ENCODE results near the gene ABCB8. TPM values are rescaled to one million over a fixed set of nuclear protein-coding genes. Genes with fewer than 3 reads are reported as not detected.

ABCB8 gene
- total and polyA plus RNA-seq, 9 of the 15 experiments (the other 6 are each of a cell fraction or from before 2014, with no cell fraction given): 7.6 to 106 (median 36.3) TPM

DNA sequence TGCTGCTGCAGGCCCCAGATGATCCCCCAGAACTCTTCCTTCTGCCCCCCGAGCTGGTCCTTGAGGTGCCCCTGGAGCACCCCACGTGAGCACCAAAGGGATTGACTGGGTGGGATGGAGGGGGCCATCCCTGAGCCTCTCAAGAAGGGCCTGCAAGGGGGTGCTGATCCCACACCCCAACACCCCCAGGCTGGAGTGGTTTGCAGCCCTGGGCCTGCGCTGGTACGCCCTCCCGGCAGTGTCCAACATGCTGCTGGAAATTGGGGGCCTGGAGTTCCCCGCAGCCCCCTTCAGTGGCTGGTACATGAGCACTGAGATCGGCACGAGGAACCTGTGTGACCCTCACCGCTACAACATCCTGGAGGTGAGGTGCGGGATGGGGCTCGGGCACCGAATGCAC lies 29.2 kb upstream of the ABCB8 start:
- H3K79me2 ChIP-seq (ENCODE audit: control insufficient read depth, insufficient read depth, low read length): no peaks in the 10 kb centered on the region
- intact Hi-C loops (cut with micrococcal nuclease): loop anchor here (10.0 kb wide), 1 partner anchor 684 kb away; no protein-coding TSS in a partner anchor
- 82% methylated on average over 12 of the region's 12 CpGs for WGBS (ENCODE audit: insufficient coverage, low coverage, missing lambda C conversion rate)
- DNase-seq (ENCODE audit: extremely low read depth in 1 of 4, low spot score in 3 of 4) (no peak), ATAC-seq (no peak), FAIRE-seq (no peak)
- no TSS peak for BruUV-seq (replicated peaks)
- H3K4me3 ChIP-seq: no peak overlapping the region
- peaks cover 5% of the 10 kb centered on the region; the same call in 1 of the 2 replicates for H4K20me1 ChIP-seq (replicated peaks; ENCODE audit: control insufficient read depth, insufficient read depth, low read length)
- H3K4me1 ChIP-seq (replicated peaks in 1 of 2; ENCODE audit: control insufficient read depth in 2 of 2, insufficient read depth in 2 of 2, low read length in 2 of 2): peaks cover 39 to 69% of the 10 kb centered on the region in 2 experiments
- H3K36me3 ChIP-seq (ENCODE audit: control insufficient read depth, insufficient read depth, low read length): no peaks in the 10 kb centered on the region
- no peak overlapping the region for H2AFZ ChIP-seq (ENCODE audit: low read depth, low read length)
- no peak overlapping the region for H3K4me2 ChIP-seq (ENCODE audit: insufficient read depth, low read length)
- H3K27me3 ChIP-seq (ENCODE audit: control insufficient read depth in 2 of 2, insufficient read depth in 2 of 2, low read length in 2 of 2): no peaks in the 10 kb centered on the region
- CTCF ChIA-PET (ENCODE audit: low intra/inter-chr PET ratio): no interaction called here
- no peak overlapping the region for H3K9ac ChIP-seq (ENCODE audit: insufficient read depth in 1 of 2, low read depth in 2 of 2, low read length in 2 of 2)
- no peaks in the 10 kb centered on the region for H3K9me1 ChIP-seq (ENCODE audit: control insufficient read depth, insufficient read depth, low read length)
- POLR2A ChIA-PET: interaction anchor here (1.5 kb wide), 1 partner anchor 11 kb away, joined by 3 read pairs; no protein-coding TSS in a partner anchor
- H3K27ac ChIP-seq (ENCODE audit: extremely low read depth, low read depth, low read length): no peak overlapping the region
- in situ Hi-C loops (cut with MboI): no loop called here
- TF ChIP-seq CBX5 (IDR thresholded peaks at IDR 0.05; ENCODE audit: borderline replicate concordance, low read depth): no peak
- H3K9me3 ChIP-seq (replicated peaks; ENCODE audit: control insufficient read depth, insufficient read depth, low read depth, low read length): no peaks in the 10 kb centered on the region

DNA sequence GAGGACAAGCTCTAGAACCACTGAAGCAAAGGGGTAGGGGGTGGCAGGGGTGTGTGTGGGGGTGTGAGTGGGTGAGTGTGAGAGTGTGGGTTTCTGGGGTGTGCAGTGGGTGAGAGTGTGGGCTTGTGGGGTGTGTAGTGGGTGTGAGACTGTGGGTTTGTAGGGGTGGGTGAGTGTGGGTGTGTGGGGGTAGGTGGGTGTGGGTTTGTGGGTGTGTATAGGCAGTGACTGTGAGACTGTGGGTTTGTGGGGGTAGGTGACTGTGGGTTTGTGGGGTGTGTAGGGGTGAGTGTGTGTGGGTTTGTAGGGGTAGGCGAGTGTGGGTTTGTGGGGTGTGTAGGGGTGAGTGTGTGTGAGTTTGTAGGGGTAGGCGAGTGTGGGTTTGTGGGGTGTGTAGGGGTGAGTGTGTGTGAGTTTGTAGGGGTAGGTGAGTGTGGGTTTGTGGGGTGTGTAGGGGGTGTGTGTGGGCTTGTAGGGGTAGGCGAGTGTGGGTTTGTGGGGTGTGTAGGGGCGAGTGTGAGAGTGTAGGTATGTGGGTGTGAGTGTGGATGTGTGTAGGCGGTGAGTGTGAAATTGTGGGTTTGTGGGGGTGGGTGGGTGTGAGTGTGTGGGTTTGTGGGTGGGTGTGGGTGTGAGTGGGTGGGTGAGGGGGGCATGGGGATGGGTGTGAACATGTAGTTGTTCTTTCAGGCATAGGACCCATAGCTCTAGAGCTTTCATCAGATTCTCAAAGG lies 28.6 kb upstream of the ABCB8 start:
- no peak for FAIRE-seq
- in situ Hi-C loops (cut with MboI): no loop called here
- no peaks in the 10 kb centered on the region for H3K27me3 ChIP-seq (ENCODE audit: control insufficient read depth in 2 of 2, insufficient read depth in 2 of 2, low read length in 2 of 2)
- H3K4me3 ChIP-seq: no peak overlapping the region
- POLR2A ChIA-PET: interaction anchor here (0.9 kb wide), 2 partner anchors 14 to 15 kb away, joined by 3 to 5 read pairs; no protein-coding TSS in a partner anchor
- no peaks in the 10 kb centered on the region for H3K9me3 ChIP-seq (replicated peaks; ENCODE audit: control insufficient read depth, insufficient read depth, low read depth, low read length)
- intact Hi-C loops (cut with micrococcal nuclease): loop anchor here (10.0 kb wide), 1 partner anchor 685 kb away; no protein-coding TSS in a partner anchor
- no peak for DNase-seq (ENCODE audit: extremely low read depth in 1 of 4, low spot score in 3 of 4)
- peaks cover 34 to 62% of the 10 kb centered on the region in 2 experiments for H3K4me1 ChIP-seq (replicated peaks in 1 of 2; ENCODE audit: control insufficient read depth in 2 of 2, insufficient read depth in 2 of 2, low read length in 2 of 2)
- no TSS peak for BruUV-seq (replicated peaks)
- ATAC-seq: no peak
- H3K9me1 ChIP-seq (ENCODE audit: control insufficient read depth, insufficient read depth, low read length): no peaks in the 10 kb centered on the region
- H3K9ac ChIP-seq (ENCODE audit: insufficient read depth in 1 of 2, low read depth in 2 of 2, low read length in 2 of 2): no peak overlapping the region; a peak in 1 of 4 replicates
- no peak overlapping the region for H2AFZ ChIP-seq (ENCODE audit: low read depth, low read length)
- WGBS (ENCODE audit: insufficient coverage, low coverage, missing lambda C conversion rate): 71% methylated on average over 3 of the region's 5 CpGs
- H3K27ac ChIP-seq (ENCODE audit: extremely low read depth, low read depth, low read length): no peak overlapping the region
- H3K4me2 ChIP-seq (ENCODE audit: insufficient read depth, low read length): no peak overlapping the region
- CTCF ChIA-PET (ENCODE audit: low intra/inter-chr PET ratio): no interaction called here
- no peaks in the 10 kb centered on the region for H3K79me2 ChIP-seq (ENCODE audit: control insufficient read depth, insufficient read depth, low read length)
- no peaks in the 10 kb centered on the region for H3K36me3 ChIP-seq (ENCODE audit: control insufficient read depth, insufficient read depth, low read length)
- peaks cover 5% of the 10 kb centered on the region; the same call in 1 of the 2 replicates for H4K20me1 ChIP-seq (replicated peaks; ENCODE audit: control insufficient read depth, insufficient read depth, low read length)
- TF ChIP-seq EGR1 (conservative IDR thresholded peaks at IDR 0.05): peak; percentile 95
- no peak for TF ChIP-seq NR2C1 (IDR thresholded peaks at IDR 0.05)
- no peak for TF ChIP-seq NR2C1 (tag; IDR thresholded peaks at IDR 0.05)
- TF ChIP-seq, protein P1, sequence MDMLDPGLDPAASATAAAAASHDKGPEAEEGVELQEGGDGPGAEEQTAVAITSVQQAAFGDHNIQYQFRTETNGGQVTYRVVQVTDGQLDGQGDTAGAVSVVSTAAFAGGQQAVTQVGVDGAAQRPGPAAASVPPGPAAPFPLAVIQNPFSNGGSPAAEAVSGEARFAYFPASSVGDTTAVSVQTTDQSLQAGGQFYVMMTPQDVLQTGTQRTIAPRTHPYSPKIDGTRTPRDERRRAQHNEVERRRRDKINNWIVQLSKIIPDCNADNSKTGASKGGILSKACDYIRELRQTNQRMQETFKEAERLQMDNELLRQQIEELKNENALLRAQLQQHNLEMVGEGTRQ (CRISPR knock-in tag; IDR thresholded peaks at IDR 0.05): no peak
- TF ChIP-seq NCOA2 (IDR thresholded peaks at IDR 0.05; ENCODE audit: partially characterized antibody in 2 of 2): no peak
- TF ChIP-seq, protein P2, sequence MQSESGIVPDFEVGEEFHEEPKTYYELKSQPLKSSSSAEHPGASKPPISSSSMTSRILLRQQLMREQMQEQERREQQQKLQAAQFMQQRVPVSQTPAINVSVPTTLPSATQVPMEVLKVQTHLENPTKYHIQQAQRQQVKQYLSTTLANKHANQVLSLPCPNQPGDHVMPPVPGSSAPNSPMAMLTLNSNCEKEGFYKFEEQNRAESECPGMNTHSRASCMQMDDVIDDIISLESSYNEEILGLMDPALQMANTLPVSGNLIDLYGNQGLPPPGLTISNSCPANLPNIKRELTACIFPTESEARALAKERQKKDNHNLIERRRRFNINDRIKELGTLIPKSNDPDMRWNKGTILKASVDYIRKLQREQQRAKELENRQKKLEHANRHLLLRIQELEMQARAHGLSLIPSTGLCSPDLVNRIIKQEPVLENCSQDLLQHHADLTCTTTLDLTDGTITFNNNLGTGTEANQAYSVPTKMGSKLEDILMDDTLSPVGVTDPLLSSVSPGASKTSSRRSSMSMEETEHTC (IDR thresholded peaks at IDR 0.05): no peak
- TF ChIP-seq, protein P3, sequence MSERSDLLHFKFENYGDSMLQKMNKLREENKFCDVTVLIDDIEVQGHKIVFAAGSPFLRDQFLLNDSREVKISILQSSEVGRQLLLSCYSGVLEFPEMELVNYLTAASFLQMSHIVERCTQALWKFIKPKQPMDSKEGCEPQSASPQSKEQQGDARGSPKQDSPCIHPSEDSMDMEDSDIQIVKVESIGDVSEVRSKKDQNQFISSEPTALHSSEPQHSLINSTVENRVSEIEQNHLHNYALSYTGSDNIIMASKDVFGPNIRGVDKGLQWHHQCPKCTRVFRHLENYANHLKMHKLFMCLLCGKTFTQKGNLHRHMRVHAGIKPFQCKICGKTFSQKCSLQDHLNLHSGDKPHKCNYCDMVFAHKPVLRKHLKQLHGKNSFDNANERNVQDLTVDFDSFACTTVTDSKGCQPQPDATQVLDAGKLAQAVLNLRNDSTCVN (CRISPR knock-in tag; IDR thresholded peaks at IDR 0.05): 0 out of 2 replicates have a peak, but pooled peaks have one; percentile 16
- TF ChIP-seq, protein P4, sequence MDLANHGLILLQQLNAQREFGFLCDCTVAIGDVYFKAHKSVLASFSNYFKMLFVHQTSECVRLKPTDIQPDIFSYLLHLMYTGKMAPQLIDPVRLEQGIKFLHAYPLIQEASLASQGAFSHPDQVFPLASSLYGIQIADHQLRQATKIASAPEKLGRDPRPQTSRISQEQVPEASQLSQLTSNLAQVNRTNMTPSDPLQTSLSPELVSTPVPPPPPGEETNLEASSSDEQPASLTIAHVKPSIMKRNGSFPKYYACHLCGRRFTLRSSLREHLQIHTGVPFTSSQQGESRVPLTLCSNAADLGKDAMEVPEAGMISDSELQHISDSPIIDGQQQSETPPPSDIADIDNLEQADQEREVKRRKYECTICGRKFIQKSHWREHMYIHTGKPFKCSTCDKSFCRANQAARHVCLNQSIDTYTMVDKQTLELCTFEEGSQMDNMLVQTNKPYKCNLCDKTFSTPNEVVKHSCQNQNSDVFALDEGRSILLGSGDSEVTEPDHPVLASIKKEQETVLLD (IDR thresholded peaks at IDR 0.05): no peak

Measured in K562 (cell line).